GM23338 (cell line): Measurements from ENCODE around the gene STRN4. TPM values are rescaled to one million over a fixed set of nuclear protein-coding genes. Genes with fewer than 3 reads are reported as not detected.

Source experiments
- ATAC-seq: fragments of 200-7000 bp; cut with Tn5 transposase; 3 replicates; pipeline ENCODE4 v1.9.1; 2020
- DNase-seq: peaks from one replicate; pipeline ENCODE4 v3.0.0-alpha.2; 2015; ENCODE audit warnings: low spot score
- H2AFZ ChIP-seq: fragments of 200-600 bp; sonication (generic); 2 replicates; pipeline ENCODE4 v1.8.0; 2016; ENCODE audit warnings: antibody characterized with exemption, mild to moderate bottlenecking, moderate library complexity
- H3F3A ChIP-seq: fragments of 200-600 bp; sonication (generic); replicated peaks from 2 replicates; pipeline ENCODE4 v1.8.0; 2017; ENCODE audit warnings: antibody characterized with exemption, mixed run types, low read depth
- H3K27ac ChIP-seq: fragments of 200-600 bp; sonication (generic); 2 replicates; pipeline ENCODE4 v1.6.1; 2016; ENCODE audit warnings: low read depth
- H3K27me3 ChIP-seq: fragments of 200-600 bp; sonication (generic); 2 replicates; pipeline ENCODE4 v1.8.0; 2016; ENCODE audit warnings: mild to moderate bottlenecking, mixed run types, moderate library complexity; ENCODE audit not compliant: insufficient read depth
- H3K36me3 ChIP-seq: fragments of 200-600 bp; sonication (generic); 2 replicates; pipeline ENCODE4 v1.8.0; 2016; ENCODE audit warnings: mild to moderate bottlenecking; ENCODE audit not compliant: insufficient read depth
- H3K4me1 ChIP-seq: fragments of 200-600 bp; sonication (generic); 2 replicates; pipeline ENCODE4 v1.8.0; 2016; ENCODE audit warnings: mild to moderate bottlenecking, moderate library complexity; ENCODE audit not compliant: insufficient read depth
- H3K4me2 ChIP-seq: fragments of 200-600 bp; sonication (generic); 2 replicates; pipeline ENCODE4 v1.7.1; 2017; ENCODE audit warnings: mixed run types
- H3K4me3 ChIP-seq: fragments of 200-600 bp; sonication (generic); 2 replicates; pipeline ENCODE4 v1.6.1; 2016; ENCODE audit warnings: mixed run types
- H3K79me2 ChIP-seq: fragments of 200-600 bp; sonication (generic); replicated peaks from 2 replicates; pipeline ENCODE4 v1.8.0; 2017; ENCODE audit warnings: mild to moderate bottlenecking; ENCODE audit not compliant: insufficient read depth
- H3K9me2 ChIP-seq: fragments of 200-600 bp; sonication (generic); 2 replicates; pipeline ENCODE4 v1.8.0; 2017; ENCODE audit not compliant: insufficient read depth
- H4K20me1 ChIP-seq: fragments of 200-600 bp; sonication (generic); replicated peaks from 2 replicates; pipeline ENCODE4 v1.8.0; 2017; ENCODE audit warnings: mild to moderate bottlenecking; ENCODE audit not compliant: insufficient read depth
- H3K27ac Mint-ChIP-seq: 2 replicates; pipeline ENCODE4 v1.8.0; 2020; ENCODE audit warnings: inconsistent platforms, mild to moderate bottlenecking, moderate library complexity, mixed read lengths
- H3K27me3 Mint-ChIP-seq: 3 replicates; pipeline ENCODE4 v1.8.0; 2022; ENCODE audit warnings: low read depth, mild to moderate bottlenecking, moderate library complexity, mixed read lengths, inconsistent platforms; ENCODE audit not compliant: insufficient read depth, poor library complexity
- H3K36me3 Mint-ChIP-seq: 3 replicates; pipeline ENCODE4 v1.8.0; 2021; ENCODE audit warnings: low read depth, mild to moderate bottlenecking, inconsistent platforms, moderate library complexity, mixed read lengths
- H3K4me1 Mint-ChIP-seq: 3 replicates; pipeline ENCODE4 v1.8.0; 2020; ENCODE audit warnings: mild to moderate bottlenecking, inconsistent platforms, mixed read lengths
- H3K4me3 Mint-ChIP-seq: 3 replicates; pipeline ENCODE4 v1.8.0; 2021; ENCODE audit warnings: moderate library complexity, mild to moderate bottlenecking, inconsistent platforms, mixed read lengths
- H3K9me3 Mint-ChIP-seq: 3 replicates; pipeline ENCODE4 v1.8.0; 2020; ENCODE audit warnings: moderate library complexity, mild to moderate bottlenecking, inconsistent platforms, mixed read lengths
- CREB1 ChIP-seq: fragments of 250-450 bp; sonication (Bioruptor Pico); IDR thresholded peaks from 2 replicates; pipeline ENCODE4 v1.5.0; 2020; ENCODE audit warnings: low read depth, mild to moderate bottlenecking, moderate library complexity
- CTCF ChIP-seq, 2 experiments: fragments of 200-600 bp in 1 of 2; sonication (generic) in 1 of 2; conservative IDR thresholded peaks; 2 replicates each; pipeline versions ENCODE4 v1.5.1 to v1.6.1; 2016 to 2017; ENCODE audit warnings: antibody characterized with exemption in 2 of 2, low read depth in 2 of 2, mild to moderate bottlenecking in 2 of 2, moderate library complexity in 1 of 2
- JUNB ChIP-seq: IDR thresholded peaks from one replicate; pipeline ENCODE4 v1.6.1; 2016; ENCODE audit warnings: antibody characterized with exemption; ENCODE audit not compliant: unreplicated experiment
- NANOG ChIP-seq: IDR thresholded peaks from 2 replicates; pipeline ENCODE4 v1.6.1; 2016; ENCODE audit warnings: antibody characterized with exemption, borderline replicate concordance
- POLR2AphosphoS5 ChIP-seq: IDR thresholded peaks from 2 replicates; pipeline ENCODE4 v1.6.1; 2016; ENCODE audit warnings: antibody characterized with exemption, low read depth
- ZNF114 ChIP-seq: fragments of 250-450 bp; sonication (Bioruptor Pico); IDR thresholded peaks from 2 replicates; pipeline ENCODE4 v1.5.0; 2020; ENCODE audit warnings: mild to moderate bottlenecking, moderate library complexity
- ZNF462 ChIP-seq: fragments of 250-450 bp; sonication (Bioruptor Pico); IDR thresholded peaks from 2 replicates; pipeline ENCODE4 v1.5.0; 2020; ENCODE audit warnings: mild to moderate bottlenecking, moderate library complexity
- polyA plus RNA-seq: library from polyadenylated mRNA; unstranded; fragments of >200 nt; fragmentation: Nextera tagmentation; extraction: Ambion mirVana; gene quantifications from 2 replicates; pipeline ENCODE4 v1.2.1, GENCODE V29; 2016
- total RNA-seq: library from RNA; depleted of rRNA; stranded (reverse); fragments of >200 nt; shearing (Covaris generic); gene quantifications from 2 replicates; pipeline ENCODE4 v1.2.3, GENCODE V29; 2014

The STRN4 gene
- total and polyA plus RNA-seq, 2 experiments from 2014 or later = 62.1 to 140 TPM

- DNase-seq (peak; percentile 89), ATAC-seq (peak; percentile 84)
- no peak overlapping the region for H3K4me3 Mint-ChIP-seq
- Histone ChIP-seq H3K9me2 (no peaks in the 10 kb centered on the region), H3K4me2 (no peak overlapping the region), H3K36me3 (peaks cover 3% of the 10 kb centered on the region; the same call in 1 of the 2 replicates), H3K79me2 (no peaks in the 10 kb centered on the region; the same call in 1 of the 2 replicates), H3K27ac (no peak overlapping the region), H3K4me3 (no peak overlapping the region), H3K27me3 (no peaks in the 10 kb centered on the region), H4K20me1 (peaks cover 6% of the 10 kb centered on the region; the same call in 1 of the 2 replicates), H3F3A (0 out of 2 replicates have a peak, but pooled peaks cover 5% of the 10 kb centered on the region), H2AFZ (no peak overlapping the region), H3K4me1 (no peaks in the 10 kb centered on the region)
- TF ChIP-seq CREB1 (CRISPR knock-in tag) = no peak
- no peak for TF ChIP-seq ZNF114 (CRISPR knock-in tag)
- TF ChIP-seq NANOG = no peak
- no peak for TF ChIP-seq POLR2AphosphoS5
- TF ChIP-seq CTCF (conservative IDR thresholded peaks at IDR 0.05; ENCODE audit: low read depth in 2 of 2) = no peak
- peak overlapping the region; percentile 78; the same call in 1 of the 2 replicates for H3K27ac Mint-ChIP-seq
- peaks cover 8% of the 10 kb centered on the region for H3K4me1 Mint-ChIP-seq
- no peaks in the 10 kb centered on the region for H3K9me3 Mint-ChIP-seq
- peaks cover 14% of the 10 kb centered on the region for H3K27me3 Mint-ChIP-seq
- H3K36me3 Mint-ChIP-seq = peaks cover 64% of the 10 kb centered on the region
Observed at GRCh38 chr19:46678110-46678732, 68.0 kb downstream of the STRN4 start.

- Mint-ChIP-seq H3K27ac (peak overlapping the region; percentile 84), H3K4me1 (peaks cover 8% of the 10 kb centered on the region), H3K4me3 (no peak overlapping the region), H3K9me3 (no peaks in the 10 kb centered on the region), H3K27me3 (peaks cover 11% of the 10 kb centered on the region), H3K36me3 (peaks cover 40% of the 10 kb centered on the region)
- DNase-seq = peak; percentile 93
- no peak overlapping the region for H3K4me3 ChIP-seq
- H3K4me1 ChIP-seq = no peaks in the 10 kb centered on the region
- no peaks in the 10 kb centered on the region; the same call in 1 of the 2 replicates for H3K36me3 ChIP-seq
- no peaks in the 10 kb centered on the region for H3K27me3 ChIP-seq
- H3F3A ChIP-seq = 0 out of 2 replicates have a peak, but pooled peaks cover 3% of the 10 kb centered on the region
- no peaks in the 10 kb centered on the region for H3K9me2 ChIP-seq
- peaks cover 6% of the 10 kb centered on the region; the same call in 1 of the 2 replicates for H4K20me1 ChIP-seq
- no peak overlapping the region for H2AFZ ChIP-seq
- no peak overlapping the region for H3K27ac ChIP-seq
- H3K79me2 ChIP-seq = no peaks in the 10 kb centered on the region
- TF ChIP-seq JUNB (no peak), CREB1 (CRISPR knock-in tag) (peak; percentile 95)
- no peak overlapping the region for H3K4me2 ChIP-seq
- peak; percentile 97 for ATAC-seq
Observed at GRCh38 chr19:46674416-46675178, 71.7 kb downstream of the STRN4 start.

GRCh38 chr19:46670813-46671212 lies 75.4 kb downstream of the STRN4 start:
- Mint-ChIP-seq H3K9me3 (no peaks in the 10 kb centered on the region; the same call in 2 of the 3 replicates), H3K4me3 (no peak overlapping the region), H3K27me3 (peaks cover 8% of the 10 kb centered on the region), H3K36me3 (peaks cover 21% of the 10 kb centered on the region), H3K4me1 (peaks cover 4% of the 10 kb centered on the region; the same call in 1 of the 3 replicates), H3K27ac (no peak overlapping the region; the same call in 1 of the 2 replicates)
- H2AFZ ChIP-seq = no peak overlapping the region
- no peaks in the 10 kb centered on the region for H3K79me2 ChIP-seq
- ATAC-seq (no peak), DNase-seq (no peak)
- H3K4me1 ChIP-seq = no peaks in the 10 kb centered on the region
- no peaks in the 10 kb centered on the region for H3F3A ChIP-seq
- no peak overlapping the region for H3K4me3 ChIP-seq
- no peaks in the 10 kb centered on the region for H4K20me1 ChIP-seq
- H3K4me2 ChIP-seq = no peak overlapping the region
- no peaks in the 10 kb centered on the region; the same call in 1 of the 2 replicates for H3K36me3 ChIP-seq
- H3K27ac ChIP-seq = no peak overlapping the region
- H3K27me3 ChIP-seq = no peaks in the 10 kb centered on the region
- no peaks in the 10 kb centered on the region for H3K9me2 ChIP-seq
- no peak for TF ChIP-seq ZNF462 (CRISPR knock-in tag)
